SIG-M5 treated with dmso at 0.1 percent for 504 hours (cell line): ENCODE results near the gene VWA3B.
A peak's percentile ranks its signal among the peaks of the same experiment; 100 is the strongest.
"Not testable (repeated sequence)": the region's sequence is repeated elsewhere in the genome, so short reads cannot be mapped to it uniquely, and the experiment has no call there.

Experiments used
- DNase-seq: peaks from one replicate; lab custom pipeline; 2025; ENCODE audit not compliant: unreplicated experiment; lab: John Stamatoyannopoulos, UW

Gene VWA3B

DNA sequence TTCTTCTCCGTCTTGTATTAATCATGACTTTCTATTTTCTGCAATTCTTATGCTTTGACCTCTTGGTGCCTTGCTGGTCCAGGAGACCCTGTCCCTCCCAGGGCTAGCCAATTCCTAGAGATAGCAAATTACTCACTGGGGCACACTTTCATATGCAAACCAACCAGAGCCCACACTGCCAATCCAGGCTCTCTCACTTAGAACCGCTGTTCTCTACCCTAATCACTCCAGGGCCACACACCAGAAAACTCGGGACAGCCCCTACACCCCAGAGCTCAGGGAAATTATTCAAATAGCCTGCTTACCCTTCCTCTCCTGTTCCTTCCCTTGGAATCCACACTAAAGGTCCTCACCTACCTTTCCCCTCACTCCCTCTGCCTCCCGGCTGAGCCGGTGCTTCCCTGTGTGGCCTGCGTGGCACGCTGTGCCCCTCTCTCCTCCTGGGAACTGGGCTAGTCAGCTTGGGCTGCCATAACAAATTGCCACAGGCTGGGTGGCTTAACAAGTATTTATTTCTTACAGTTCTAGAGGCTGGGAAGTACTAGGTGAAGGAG is 41.7 kb downstream of the VWA3B start:
- no peak for DNase-seq

DNA sequence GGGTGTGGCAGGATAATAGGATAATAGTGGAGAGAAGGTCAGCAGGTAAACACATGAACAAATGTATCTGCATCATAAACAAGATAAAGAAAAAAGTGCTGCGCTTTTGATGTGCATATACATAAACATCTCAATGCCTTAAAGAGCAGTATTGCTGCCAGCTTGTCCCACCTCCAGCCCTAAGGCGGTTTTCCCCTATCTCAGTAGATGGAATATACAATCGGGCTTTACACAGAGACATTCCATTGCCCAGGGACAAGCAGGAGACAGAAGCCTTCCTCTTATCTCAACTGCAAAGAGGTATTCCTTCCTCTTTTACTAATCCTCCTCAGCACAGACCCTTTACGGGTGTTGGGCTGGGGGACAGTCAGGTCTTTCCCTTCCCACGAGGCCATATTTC is 43.1 kb downstream of the VWA3B start:
- DNase-seq, result not testable (repeated sequence)

DNA sequence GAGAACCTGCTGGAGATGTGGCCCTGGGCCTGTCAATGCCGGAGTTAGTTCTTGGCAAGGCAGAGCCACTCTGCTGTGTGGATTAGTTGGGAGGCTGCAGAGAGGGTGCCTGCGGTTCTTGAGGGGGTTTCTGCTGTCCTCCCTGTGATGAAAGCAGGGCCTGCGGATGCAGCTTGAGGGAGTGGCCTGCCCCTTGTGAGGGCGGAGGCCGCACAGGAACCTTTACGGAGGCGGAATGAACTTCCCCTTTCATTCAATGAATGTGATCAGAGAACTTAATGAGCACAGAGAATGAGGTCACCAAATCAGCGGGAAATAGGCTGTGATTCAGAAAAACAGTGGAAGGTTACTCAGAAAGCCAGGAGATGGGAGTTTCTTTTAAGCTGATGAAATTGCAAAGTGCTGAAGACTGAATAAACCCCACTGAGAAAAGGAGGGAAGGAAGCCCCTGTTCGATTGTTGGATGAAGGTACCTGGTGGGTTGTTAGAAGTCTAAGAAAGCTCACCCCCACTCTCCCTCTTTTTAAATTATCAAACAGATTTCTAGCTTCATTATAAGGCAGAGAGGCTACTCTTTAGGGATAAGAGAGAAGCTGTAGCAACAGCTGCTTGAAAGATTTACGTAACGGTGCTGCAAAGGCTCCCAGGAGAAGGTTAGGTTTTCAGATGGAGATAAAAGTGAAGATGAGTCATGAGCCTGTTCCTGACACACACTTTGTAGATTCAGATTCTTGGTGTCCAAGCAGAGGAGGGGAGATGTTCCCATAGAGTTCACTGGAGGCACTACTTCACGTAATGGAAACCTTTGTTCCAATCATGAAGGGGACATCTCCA is 47.4 kb downstream of the VWA3B start:
- peak; percentile 92 for DNase-seq

GRCh38 chr2:98137196-98137595 is 50.2 kb downstream of the VWA3B start:
- no peak for DNase-seq

GRCh38 chr2:98138978-98139377 is 52.0 kb downstream of the VWA3B start:
- not testable (repeated sequence) for DNase-seq

DNA sequence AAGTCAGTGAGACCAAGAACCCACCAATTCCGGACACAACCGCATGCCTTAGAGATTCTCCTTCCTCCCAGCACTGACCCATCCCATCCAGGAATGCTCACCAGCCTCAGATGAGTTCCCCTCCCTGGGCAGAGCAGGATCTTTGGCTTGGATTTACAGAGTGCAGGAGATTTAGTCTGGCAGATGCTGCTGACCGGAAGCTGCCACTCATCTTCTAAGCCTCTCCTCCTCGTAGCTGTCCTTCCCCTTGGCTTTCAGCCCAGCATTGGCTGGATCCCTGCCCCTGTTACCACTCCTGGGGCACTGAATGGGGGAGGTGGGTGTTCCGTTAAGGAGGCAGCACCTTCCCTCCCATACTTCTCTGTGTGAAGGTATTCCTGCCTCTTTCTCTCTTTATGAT is 53.2 kb downstream of the VWA3B start:
- DNase-seq, result no peak

- DNase-seq, result no peak
These were observed 55.3 kb downstream of the VWA3B start for GRCh38 chr2:98142106-98142791.

DNA sequence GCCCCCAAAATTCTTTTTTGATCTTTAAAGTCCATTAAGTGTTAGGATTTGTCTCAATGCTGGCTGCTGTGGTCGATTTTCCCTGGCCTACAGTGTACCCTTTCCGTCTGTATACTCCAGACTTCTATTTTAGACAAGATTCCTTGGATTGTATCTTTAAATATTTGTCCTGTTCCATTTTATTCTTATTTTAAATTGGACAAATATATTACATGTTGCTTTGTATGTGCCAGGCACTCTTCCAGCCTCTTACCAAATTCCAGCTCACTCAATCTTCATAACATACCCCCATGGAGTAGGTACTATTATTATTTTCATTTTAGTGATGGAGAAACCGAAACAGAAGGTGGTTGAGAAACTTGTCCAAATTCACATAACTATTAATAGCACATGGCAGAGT is 58.1 kb downstream of the VWA3B start:
- DNase-seq, result no peak

- not testable (repeated sequence) for DNase-seq
These were observed 60.9 kb downstream of the VWA3B start for GRCh38 chr2:98147900-98148299.

GRCh38 chr2:98148595-98149332 is 61.8 kb downstream of the VWA3B start:
- DNase-seq, result no peak

GRCh38 chr2:98149333-98149697 is 62.3 kb downstream of the VWA3B start:
- peak; percentile 37 for DNase-seq

DNA sequence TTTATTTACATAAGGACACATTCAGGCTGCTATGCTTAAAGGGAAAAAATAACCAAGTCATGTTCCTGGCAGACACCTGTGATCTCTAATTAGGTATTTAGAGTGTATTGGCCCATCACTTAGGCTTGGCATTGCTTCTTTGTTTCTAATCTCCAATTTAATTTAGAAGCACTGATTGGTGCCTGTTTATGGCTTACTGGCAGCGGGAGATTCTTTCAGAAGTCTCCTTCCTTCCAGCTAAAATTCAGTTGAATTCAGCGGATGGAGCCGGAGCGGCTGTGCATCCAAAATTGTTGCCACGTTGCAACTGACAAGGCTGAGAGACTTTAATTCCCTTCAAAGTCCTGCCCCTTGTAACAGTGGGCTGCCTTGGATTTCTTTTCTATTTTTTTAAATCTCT is 66.5 kb downstream of the VWA3B start:
- no peak for DNase-seq

DNA sequence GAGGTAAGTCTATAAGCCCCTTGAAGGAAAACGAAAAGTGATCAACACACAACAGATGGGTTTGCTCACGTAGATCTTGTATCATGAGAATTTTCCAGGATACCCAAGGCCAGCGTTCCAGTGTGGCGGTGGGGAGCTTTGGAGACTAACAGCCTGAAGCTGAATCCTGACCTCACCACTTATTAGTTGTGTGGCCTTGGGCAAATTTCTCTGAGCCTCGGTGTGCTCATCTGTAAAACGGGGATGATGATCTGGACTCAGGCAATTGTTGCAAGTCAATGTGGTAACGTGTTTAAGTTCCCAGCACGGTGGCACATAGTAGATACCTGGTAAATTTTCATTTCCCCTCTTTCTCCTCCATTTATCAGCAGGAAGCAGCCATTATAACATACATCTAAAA is 68.3 kb downstream of the VWA3B start:
- no peak for DNase-seq

DNA sequence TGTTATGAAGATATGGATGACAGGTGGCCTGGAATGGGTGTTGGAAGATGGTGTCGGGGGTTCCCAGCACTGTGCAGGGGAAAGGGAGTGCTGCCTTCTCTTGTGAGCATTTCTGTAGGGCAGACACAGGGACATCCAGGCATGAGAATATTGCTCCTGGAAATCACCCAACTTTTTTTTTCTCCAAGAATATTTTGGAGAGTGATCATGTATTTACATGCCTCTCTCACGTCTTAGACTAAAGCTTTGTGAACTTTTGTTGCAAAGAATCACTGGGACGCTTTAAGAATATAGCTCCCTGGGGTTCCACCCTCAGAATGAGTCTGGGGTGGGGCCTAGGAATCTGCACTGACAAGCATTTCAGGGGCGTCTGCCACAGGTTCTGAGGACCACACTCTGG is 68.7 kb downstream of the VWA3B start:
- DNase-seq, result no peak

- no peak for DNase-seq
These were observed 69.3 kb downstream of the VWA3B start for GRCh38 chr2:98156304-98156703.

GRCh38 chr2:98157557-98157956 is 70.6 kb downstream of the VWA3B start:
- no peak for DNase-seq

- DNase-seq, result no peak
These were observed 71.3 kb downstream of the VWA3B start for GRCh38 chr2:98158305-98158704.

DNA sequence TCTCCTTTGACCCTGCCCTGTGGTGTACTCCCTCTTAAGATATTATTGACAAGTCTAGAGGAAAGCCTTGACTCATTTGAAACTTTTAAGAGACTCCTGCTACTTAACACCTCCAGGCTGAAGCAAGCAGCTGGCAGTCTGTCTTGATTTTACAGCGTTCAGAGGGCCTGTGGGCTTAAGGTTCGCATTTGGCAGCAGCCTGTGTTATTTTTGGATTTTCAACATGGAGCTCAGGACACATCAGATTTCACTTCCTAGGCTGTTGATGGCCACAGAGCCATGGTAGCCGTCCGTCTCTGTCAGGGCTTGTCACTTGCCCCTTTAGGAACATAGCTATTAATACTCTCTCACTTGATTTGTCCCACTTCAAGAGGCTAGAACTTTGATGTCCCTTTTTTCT is 73.6 kb downstream of the VWA3B start:
- no peak for DNase-seq

GRCh38 chr2:98161186-98161585 is 74.2 kb downstream of the VWA3B start:
- no peak for DNase-seq

DNA sequence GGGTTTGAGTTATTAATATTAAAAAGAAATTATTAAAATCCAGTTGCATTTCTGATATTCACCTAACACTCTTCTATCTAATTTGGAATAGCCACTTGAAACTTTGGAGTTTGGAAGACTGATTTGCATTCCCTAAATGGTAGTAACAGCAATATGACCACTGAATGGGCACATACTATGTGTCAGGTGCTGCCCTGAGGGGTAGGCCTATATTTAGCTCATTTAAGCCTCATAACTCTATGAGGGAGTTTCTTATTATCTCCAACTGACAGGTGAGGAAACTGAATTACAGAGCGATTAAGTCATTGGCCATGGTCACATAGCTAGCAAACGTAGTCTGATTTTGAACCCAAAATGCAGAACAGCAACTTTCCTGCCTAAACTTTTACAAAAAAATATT is 77.3 kb downstream of the VWA3B start:
- no peak for DNase-seq

GRCh38 chr2:98165516-98166071 is 78.6 kb downstream of the VWA3B start:
- DNase-seq, result no peak
